Spleen (tissue), 11 donors: Measurements from ENCODE around the gene SMO. TPM values are rescaled to one million over a fixed set of nuclear protein-coding genes. Genes with fewer than 3 reads are reported as not detected.
A peak's percentile ranks its signal among the peaks of the same experiment; 100 is the strongest.
"Not testable (repeated sequence)": the region's sequence is repeated elsewhere in the genome, so short reads cannot be mapped to it uniquely, and the experiment has no call there.

Source experiments
- DNase-seq: peaks from one replicate; pipeline ENCODE4 v3.0.0-alpha.2; 2020
- H3K27ac ChIP-seq, 8 donors: fragments of 200-600 bp; sonication (generic) in 7 of 8; 1 replicate in 4 of 8; 2 replicates in 4 of 8; pipeline versions ENCODE4 v1.5.0 to v1.8.0; 2016 to 2021; ENCODE audit warnings: inconsistent platforms in 4 of 8, mild to moderate bottlenecking in 4 of 8, moderate library complexity in 1 of 8
- H3K27me3 ChIP-seq, 7 donors: fragments of 200-600 bp; sonication (generic) in 6 of 7; replicated peaks in 1 of 7; 1 replicate in 4 of 7; 2 replicates in 3 of 7; pipeline versions ENCODE4 v1.5.0 to v1.8.0; 2016 to 2021; ENCODE audit warnings: inconsistent platforms in 3 of 7, mild to moderate bottlenecking in 1 of 7
- H3K36me3 ChIP-seq, 6 donors: fragments of 200-600 bp; sonication (generic) in 5 of 6; 1 replicate in 4 of 6; 2 replicates in 2 of 6; pipeline versions ENCODE4 v1.5.0 to v1.8.0; 2016 to 2021; ENCODE audit warnings: inconsistent platforms in 2 of 6
- H3K4me1 ChIP-seq, 6 donors: fragments of 200-600 bp; sonication (generic) in 5 of 6; 1 replicate in 3 of 6; 2 replicates in 3 of 6; pipeline versions ENCODE4 v1.5.0 to v1.8.0; 2016 to 2021; ENCODE audit warnings: inconsistent platforms in 3 of 6
- H3K4me3 ChIP-seq, 8 donors: fragments of 200-600 bp; sonication (generic) in 7 of 8; 1 replicate in 4 of 8; 2 replicates in 4 of 8; pipeline versions ENCODE4 v1.5.0 to v1.8.0; 2016 to 2021; ENCODE audit warnings: inconsistent platforms in 4 of 8, mild to moderate bottlenecking in 4 of 8, moderate library complexity in 2 of 8
- H3K9me3 ChIP-seq, 8 donors: fragments of 200-600 bp; sonication (generic) in 7 of 8; 1 replicate in 4 of 8; 2 replicates in 4 of 8; pipeline versions ENCODE4 v1.5.0 to v1.8.0; 2016 to 2021; ENCODE audit warnings: inconsistent platforms in 4 of 8
- CTCF ChIP-seq, 11 experiments: fragments of 200-600 bp in 7 of 11; fragments of 450-650 bp in 4 of 11; sonication (generic) in 4 of 11; IDR thresholded peaks in 8 of 11; conservative IDR thresholded peaks in 3 of 11; 1 replicate in 7 of 11; 2 replicates in 4 of 11; pipeline versions ENCODE4 v1.4.0 to v1.8.0; 2016 to 2021; ENCODE audit warnings: antibody characterized with exemption in 11 of 11, inconsistent platforms in 4 of 11, mild to moderate bottlenecking in 1 of 11
- POLR2A ChIP-seq, 3 donors: fragments of 450-650 bp; IDR thresholded peaks; one replicate each; pipeline ENCODE4 v1.5.1; 2017; ENCODE audit warnings: antibody characterized with exemption in 3 of 3, mild to moderate bottlenecking in 1 of 3
- POLR2AphosphoS5 ChIP-seq, 3 donors: sonication (generic); formaldehyde crosslinking; IDR thresholded peaks; one replicate each; pipeline ENCODE4 v1.5.1; 2017; ENCODE audit warnings: antibody characterized with exemption in 3 of 3
- WGBS, 5 donors: extraction: QIAGEN DNeasy Blood & Tissue Kit in 3 of 5; methylation state at CpG; one replicate each; pipeline versions ENCODE4 v1.1.5 to v1.1.7; 2013 to 2018; 5-methylcytosine and 5-hydroxymethylcytosine counted together
- intact Hi-C: fragments of 100-400 bp; cut with DNase I; formaldehyde crosslinking; loops from one replicate; pipeline ENCODE4 v1.15.0; 2023; ENCODE audit warnings: low total_unique reads
- polyA plus RNA-seq, 3 donors: library from polyadenylated mRNA; stranded (reverse); fragments of 200-250 nt; gene quantifications; one replicate each; pipeline ENCODE4 v1.2.1, GENCODE V29; 2013
- total RNA-seq, 7 donors: library from RNA; depleted of rRNA in 3 of 7; stranded (reverse); fragments of >200 nt in 3 of 7; fragmentation: NEBNext Ultra II Directional in 4 of 7; extraction: Animal tissue kit (Norgen Biotek cat#: 25700) in 4 of 7; gene quantifications; one replicate each; pipeline versions ENCODE4 v1.1.0 to v1.2.1, GENCODE V29; 2016 to 2021
- donor health status: healthy with polysubstance abuse.
- donor health status: DM: no; HTN: no; CAD: no; lungs with moderate emphysema.
- donor health status: DM: no; HTN: no; CAD: no.
- donor health status: Bipolar disorder and iron deficiency.
- donor health status: healthy.
- donor health status: DM: no; HTN: no; CAD: no.
- donor health status: DM: yes; HTN: yes; CAD: no.

The SMO gene
- total and polyA plus RNA-seq, 10 donors = 1.4 to 4.7 (median 2.8) TPM

DNA sequence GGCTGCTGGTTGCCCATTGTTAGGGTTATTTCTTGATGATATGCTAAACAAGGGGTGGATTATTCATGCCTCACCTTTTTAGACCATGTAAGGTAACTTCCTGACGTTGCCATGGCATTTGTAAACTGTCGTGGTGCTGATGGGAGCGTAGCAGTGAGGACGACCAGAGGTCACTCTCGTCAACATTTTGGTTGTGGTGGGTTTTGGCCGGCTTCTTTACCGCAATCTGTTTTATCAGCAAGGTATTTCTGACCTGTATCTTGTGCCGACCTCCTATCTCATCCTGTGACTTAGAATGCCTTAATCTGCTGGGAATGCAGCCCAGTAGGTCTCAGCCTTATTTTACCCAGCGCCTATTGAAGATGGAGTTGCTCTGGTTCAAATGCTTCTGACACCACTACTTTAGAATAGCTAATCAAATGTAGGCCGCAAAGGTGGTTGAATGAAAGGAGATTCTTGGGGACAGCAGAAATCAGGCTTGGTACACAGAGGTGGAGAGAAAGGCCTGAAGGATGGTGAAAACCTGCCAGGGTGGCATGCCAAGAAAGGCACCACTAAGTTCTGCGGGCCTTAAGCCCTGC lies 17.9 kb upstream of the SMO start:
- intact Hi-C loops = no loop called here
- Histone ChIP-seq H3K27ac (peak overlapping the region in 4 of 8 donors; percentile 60 to 82 (median 76)), H3K4me1 (peaks cover 5 to 34% (median 18%) of the 10 kb centered on the region in 6 donors), H3K36me3 (peaks cover 0 to 29% (median 0%) of the 10 kb centered on the region in 6 donors), H3K4me3 (no peak overlapping the region), H3K27me3 (peaks cover 0 to 10% (median 0%) of the 10 kb centered on the region in 7 donors), H3K9me3 (no peaks in the 10 kb centered on the region)
- 93 to 96% (median 94%) methylated on average over 11 of the region's 11 CpGs for WGBS, 5 donors
- DNase-seq = no peak
- TF ChIP-seq POLR2A (IDR thresholded peaks at IDR 0.05) (no peak), POLR2AphosphoS5 (IDR thresholded peaks at IDR 0.05) (no peak), CTCF (IDR thresholded peaks at IDR 0.05 in 8 of 11, conservative IDR thresholded peaks at IDR 0.05 in 3 of 11) (no peak)

DNA sequence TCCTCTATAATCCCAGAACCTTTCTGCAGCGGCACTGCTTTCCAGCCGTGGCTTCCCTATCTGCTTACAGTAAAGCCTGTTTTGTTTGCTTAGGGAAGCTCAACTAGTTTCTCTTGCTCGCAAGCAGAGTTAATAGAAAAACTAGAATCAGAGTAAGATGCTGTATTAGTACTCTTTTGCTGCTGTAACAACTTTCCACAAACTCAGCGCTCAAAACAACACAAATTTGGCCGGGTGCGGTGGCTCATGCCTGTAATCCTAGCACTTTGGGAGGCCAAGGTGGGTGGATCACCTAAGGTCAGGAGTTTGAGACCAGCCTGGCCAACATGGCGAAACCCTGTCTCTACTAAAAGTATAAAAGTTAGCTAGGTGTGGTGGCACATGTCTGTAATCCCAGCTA lies 14.6 kb upstream of the SMO start:
- H3K4me3 ChIP-seq, H3K9me3 ChIP-seq, DNase-seq, intact Hi-C loops, H3K36me3 ChIP-seq, H3K27ac ChIP-seq: not testable (repeated sequence)
- peaks cover 0 to 10% (median 0%) of the 10 kb centered on the region in 7 donors for H3K27me3 ChIP-seq
- H3K4me1 ChIP-seq = peaks cover 5 to 20% (median 16%) of the 10 kb centered on the region in 6 donors
- 93 to 97% (median 96%) methylated on average over 7 of the region's 7 CpGs for WGBS, 5 donors

DNA sequence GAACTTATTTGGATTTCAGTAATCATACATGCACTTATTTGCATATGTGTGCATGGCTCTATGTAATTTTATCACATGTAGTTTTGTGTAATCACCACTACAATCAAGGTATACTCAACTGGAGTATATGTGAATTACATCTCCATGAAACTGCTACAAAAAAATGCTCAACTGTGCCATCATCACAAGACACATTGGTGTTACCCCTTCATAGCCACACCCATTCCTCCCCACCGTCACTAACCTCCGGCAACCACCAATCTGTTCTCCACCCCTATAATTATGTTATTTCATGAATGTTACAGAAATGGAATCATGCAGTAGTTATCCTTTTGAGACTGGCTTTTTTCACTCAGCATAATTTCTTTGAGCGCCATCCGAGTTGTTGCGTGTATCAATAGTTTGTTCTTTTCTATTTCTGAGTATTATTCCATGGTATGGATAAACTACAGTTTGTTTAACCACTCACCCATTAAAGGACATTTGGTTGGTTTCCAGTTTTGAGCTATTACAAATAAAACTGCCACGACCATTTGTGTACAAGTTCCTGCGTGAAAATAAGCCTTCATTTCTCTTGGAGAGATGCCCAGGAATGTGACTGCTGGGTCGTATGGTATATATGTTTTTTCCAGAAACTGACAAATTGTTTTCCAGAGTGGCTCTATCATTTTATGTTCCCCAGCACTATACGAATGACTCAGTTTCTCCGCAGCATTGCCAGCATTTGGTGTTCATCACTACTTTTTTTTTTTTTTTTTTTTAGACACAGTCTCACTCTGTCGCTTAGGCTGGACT lies 11.3 kb upstream of the SMO start:
- no peaks in the 10 kb centered on the region for H3K27me3 ChIP-seq
- no peaks in the 10 kb centered on the region for H3K36me3 ChIP-seq
- intact Hi-C loops = no loop called here
- no peak for TF ChIP-seq POLR2AphosphoS5 (IDR thresholded peaks at IDR 0.05)
- no peak for TF ChIP-seq POLR2A (IDR thresholded peaks at IDR 0.05)
- no peak for TF ChIP-seq CTCF (IDR thresholded peaks at IDR 0.05 in 8 of 11, conservative IDR thresholded peaks at IDR 0.05 in 3 of 11)
- no peaks in the 10 kb centered on the region for H3K9me3 ChIP-seq
- 65 to 83% (median 74%) methylated on average over 11 of the region's 11 CpGs for WGBS, 5 donors
- DNase-seq = no peak
- H3K4me3 ChIP-seq = no peak overlapping the region
- H3K27ac ChIP-seq = no peak overlapping the region
- H3K4me1 ChIP-seq = no peaks in the 10 kb centered on the region

DNA sequence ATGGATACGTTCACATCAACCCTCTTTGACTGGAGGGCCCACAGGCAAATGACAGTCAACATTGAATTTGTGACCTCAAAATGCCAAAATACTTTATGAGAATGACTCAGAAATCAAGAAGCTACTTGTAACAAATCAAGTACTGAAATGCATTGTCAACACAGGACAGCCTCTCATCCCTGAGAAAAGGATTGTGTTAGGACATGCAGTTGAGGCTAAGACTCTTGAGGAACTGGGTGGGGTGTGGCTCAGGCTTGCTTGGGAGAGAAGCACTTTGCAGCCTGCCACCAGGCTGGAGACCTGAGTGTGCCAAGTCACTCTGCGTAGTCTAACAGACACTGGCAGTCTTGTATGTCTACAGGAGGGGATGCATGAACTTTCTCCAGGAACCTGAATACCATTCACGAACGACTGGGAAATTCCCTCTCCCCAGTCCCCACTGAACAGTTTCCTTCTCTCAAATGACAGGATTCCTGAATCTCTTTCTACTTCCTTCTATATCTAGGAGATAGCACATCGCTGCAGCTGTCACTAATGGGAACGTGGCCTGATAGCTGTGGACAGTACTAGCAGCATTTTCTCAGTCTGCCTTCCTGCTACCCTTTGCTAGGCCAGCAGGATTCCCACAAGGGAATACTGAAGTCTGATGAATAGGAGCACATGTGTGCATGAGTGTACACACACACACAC lies 3.3 kb upstream of the SMO start:
- H3K27me3 ChIP-seq = peaks cover 0 to 33% (median 10%) of the 10 kb centered on the region in 7 donors
- no peak overlapping the region for H3K4me3 ChIP-seq
- DNase-seq = no peak
- H3K4me1 ChIP-seq = peaks cover 5 to 26% (median 20%) of the 10 kb centered on the region in 6 donors
- H3K36me3 ChIP-seq = no peaks in the 10 kb centered on the region
- TF ChIP-seq POLR2AphosphoS5 (IDR thresholded peaks at IDR 0.05) (no peak), POLR2A (IDR thresholded peaks at IDR 0.05) (no peak), CTCF (IDR thresholded peaks at IDR 0.05 in 8 of 11, conservative IDR thresholded peaks at IDR 0.05 in 3 of 11) (no peak)
- intact Hi-C loops = no loop called here
- H3K27ac ChIP-seq = no peak overlapping the region
- 61 to 83% (median 70%) methylated on average over 6 of the region's 6 CpGs for WGBS, 5 donors
- no peaks in the 10 kb centered on the region for H3K9me3 ChIP-seq
